WTC11 (cell line): Measurements from ENCODE around the gene AFF3. TPM values are rescaled to one million over a fixed set of nuclear protein-coding genes. Genes with fewer than 3 reads are reported as not detected.

Source experiments
- ATAC-seq: fragments of 200-7000 bp; cut with Tn5 transposase; 2 replicates; pipeline ENCODE4 v1.10.0; 2021; ENCODE audit warnings: mild to moderate bottlenecking, moderate library complexity
- CTCF ChIA-PET: fragments of 300-600 bp; sonication (Branson Sonifier 250); formaldehyde crosslinking; loops from one replicate; lab custom pipeline; 2021; ENCODE audit warnings: antibody characterized with exemption; lab: Charles Lee
- POLR2A ChIA-PET: fragments of 350-600 bp; sonication (Branson Sonifier 250); formaldehyde crosslinking; loops from one replicate; lab custom pipeline; 2021; ENCODE audit warnings: antibody characterized with exemption; lab: Charles Lee
- DNase-seq: peaks from one replicate; pipeline ENCODE4 v3.0.0; 2021; ENCODE audit warnings: low spot score
- H3K27ac Mint-ChIP-seq: 2 replicates; pipeline ENCODE4 v1.8.0; 2021; ENCODE audit warnings: mixed read lengths
- H3K27me3 Mint-ChIP-seq: 2 replicates; pipeline ENCODE4 v1.8.0; 2021; ENCODE audit warnings: low read depth, mild to moderate bottlenecking, moderate library complexity, mixed read lengths
- H3K36me3 Mint-ChIP-seq: 2 replicates; pipeline ENCODE4 v1.8.0; 2021; ENCODE audit warnings: mixed read lengths
- H3K4me1 Mint-ChIP-seq: 2 replicates; pipeline ENCODE4 v1.8.0; 2022; ENCODE audit warnings: mixed read lengths
- H3K4me3 Mint-ChIP-seq: 2 replicates; pipeline ENCODE4 v1.8.0; 2021; ENCODE audit warnings: mild to moderate bottlenecking, moderate library complexity, mixed read lengths
- H3K9me3 Mint-ChIP-seq: 2 replicates; pipeline ENCODE4 v1.8.0; 2021; ENCODE audit warnings: mixed read lengths
- ATF3 ChIP-seq: sonication (generic); formaldehyde crosslinking; conservative IDR thresholded peaks from 2 replicates; pipeline ENCODE4 v1.8.1; 2022; ENCODE audit warnings: mild to moderate bottlenecking, missing genetic modification reagents
- CBFB ChIP-seq: sonication (generic); formaldehyde crosslinking; IDR thresholded peaks from 2 replicates; pipeline ENCODE4 v1.8.1; 2022; ENCODE audit warnings: mild to moderate bottlenecking, low read depth, missing genetic modification reagents
- E2F4 ChIP-seq: sonication (generic); formaldehyde crosslinking; IDR thresholded peaks from 2 replicates; pipeline ENCODE4 v1.8.1; 2022; ENCODE audit warnings: low read depth, mild to moderate bottlenecking, moderate library complexity, missing genetic modification reagents, borderline replicate concordance
- E2F5 ChIP-seq: sonication (generic); formaldehyde crosslinking; IDR thresholded peaks from 2 replicates; pipeline ENCODE4 v1.8.1; 2022; ENCODE audit warnings: mild to moderate bottlenecking, moderate library complexity, missing genetic modification reagents
- FOXP4 ChIP-seq: sonication (generic); formaldehyde crosslinking; IDR thresholded peaks from 2 replicates; pipeline ENCODE4 v1.8.0; 2022; ENCODE audit warnings: mild to moderate bottlenecking, missing genetic modification reagents
- JUN ChIP-seq: sonication (generic); formaldehyde crosslinking; IDR thresholded peaks from 2 replicates; pipeline ENCODE4 v1.8.0; 2023; ENCODE audit warnings: mild to moderate bottlenecking, missing genetic modification reagents
- MXD4 ChIP-seq: fragments of 250-450 bp; sonication (Bioruptor Pico); IDR thresholded peaks from 2 replicates; pipeline ENCODE4 v1.8.0; 2021; ENCODE audit warnings: mild to moderate bottlenecking, moderate library complexity, borderline replicate concordance
- PREB ChIP-seq: sonication (generic); formaldehyde crosslinking; IDR thresholded peaks from 2 replicates; pipeline ENCODE4 v1.8.1; 2022; ENCODE audit warnings: mild to moderate bottlenecking, missing genetic modification reagents, moderate library complexity, borderline replicate concordance
- PRRX2 ChIP-seq: fragments of 250-450 bp; sonication (Bioruptor Pico); IDR thresholded peaks from 2 replicates; pipeline ENCODE4 v1.8.0; 2021; ENCODE audit warnings: mild to moderate bottlenecking
- TEAD1 ChIP-seq: sonication (generic); formaldehyde crosslinking; IDR thresholded peaks from 2 replicates; pipeline ENCODE4 v1.8.0; 2022; ENCODE audit warnings: mild to moderate bottlenecking, missing genetic modification reagents
- ZNF416 ChIP-seq: fragments of 250-450 bp; sonication (Bioruptor Pico); IDR thresholded peaks from 2 replicates; pipeline ENCODE4 v1.9.0; 2021; ENCODE audit warnings: mild to moderate bottlenecking, inconsistent platforms
- ZNF512 ChIP-seq: sonication (generic); formaldehyde crosslinking; IDR thresholded peaks from 2 replicates; pipeline ENCODE4 v1.8.1; 2022; ENCODE audit warnings: missing genetic modification reagents, borderline replicate concordance
- ZSCAN18 ChIP-seq: fragments of 250-450 bp; sonication (Bioruptor Pico); IDR thresholded peaks from 2 replicates; pipeline ENCODE4 v2.1.2; 2022; ENCODE audit warnings: mild to moderate bottlenecking, moderate library complexity
- total RNA-seq: library from RNA; stranded (reverse); gene quantifications from 3 replicates; pipeline ENCODE4 v1.2.3, GENCODE V29; 2021

Gene AFF3
- total RNA-seq, 1 experiment from 2014 or later = 1.2 TPM

GRCh38 chr2:99520195-99520594, 622.2 kb downstream of the AFF3 start (continued):
- TF ChIP-seq CBFB (CRISPR knock-in tag) = no peak
- no peak for TF ChIP-seq PREB (CRISPR knock-in tag)
- TF ChIP-seq JUN (CRISPR knock-in tag) = no peak

- ChIA-PET POLR2A (no interaction called here), CTCF (no interaction called here)
- no peaks in the 10 kb centered on the region for H3K27me3 Mint-ChIP-seq
- DNase-seq (no peak), ATAC-seq (no peak)
- H3K4me1 Mint-ChIP-seq = no peaks in the 10 kb centered on the region
- TF ChIP-seq TEAD1 (CRISPR knock-in tag) (no peak), ATF3 (CRISPR knock-in tag) (no peak), E2F4 (CRISPR knock-in tag) (no peak), ZNF512 (CRISPR knock-in tag) (no peak), E2F5 (no peak)
- no peak overlapping the region for H3K4me3 Mint-ChIP-seq
- no peaks in the 10 kb centered on the region for H3K36me3 Mint-ChIP-seq
- no peaks in the 10 kb centered on the region for H3K9me3 Mint-ChIP-seq
- H3K27ac Mint-ChIP-seq = no peak overlapping the region
Measured at GRCh38 chr2:99514357-99514756, 628.0 kb downstream of the AFF3 start.

GRCh38 chr2:99512181-99512591, 630.2 kb downstream of the AFF3 start:
- H3K36me3 Mint-ChIP-seq = no peaks in the 10 kb centered on the region
- no peak overlapping the region for H3K27ac Mint-ChIP-seq
- TF ChIP-seq ZSCAN18 (CRISPR knock-in tag) (no peak), PRRX2 (no peak), ZNF416 (CRISPR knock-in tag) (no peak), E2F4 (CRISPR knock-in tag) (no peak), FOXP4 (CRISPR knock-in tag) (no peak), MXD4 (CRISPR knock-in tag) (no peak)
- no peaks in the 10 kb centered on the region for H3K27me3 Mint-ChIP-seq
- H3K4me3 Mint-ChIP-seq = no peak overlapping the region
- no peaks in the 10 kb centered on the region for H3K4me1 Mint-ChIP-seq
- ChIA-PET CTCF (interaction anchor here (0.7 kb wide), 1 partner anchor 58 kb away, joined by 3 read pairs; no protein-coding TSS in a partner anchor), POLR2A (no interaction called here)
- no peaks in the 10 kb centered on the region for H3K9me3 Mint-ChIP-seq
- no peak for DNase-seq
- no peak for ATAC-seq
